Measurements from ENCODE around the gene TAP2. TPM values are rescaled to one million over a fixed set of nuclear protein-coding genes. Genes with fewer than 3 reads are reported as not detected.

Gene TAP2
- total RNA-seq, 4 donors from 2014 or later, result 6.9 to 16.0 (median 11.1) TPM

GRCh38 chr6:32835167-32835893 lies 3.2 kb downstream of the TAP2 start:
- no peak for TF ChIP-seq POLR2AphosphoS5 (IDR thresholded peaks at IDR 0.05)
- no peak overlapping the region for H3K4me3 ChIP-seq
- no peaks in the 10 kb centered on the region for H3K9me3 ChIP-seq
- H3K4me1 ChIP-seq, result peaks cover 0 to 18% (median 8%) of the 10 kb centered on the region in 3 donors
- ATAC-seq, result no peak
- no peaks in the 10 kb centered on the region for H3K27me3 ChIP-seq
- H3K27ac ChIP-seq, result no peak overlapping the region
- H3K36me3 ChIP-seq, result peaks cover 0 to 49% of the 10 kb centered on the region in 2 donors
- WGBS, 2 donors (ENCODE audit: low coverage in 1 of 2), result 91 to 100% methylated on average over 2 to 9 of the region's 16 CpGs

GRCh38 chr6:32833664-32834063 lies 4.9 kb downstream of the TAP2 start:
- 82 to 84% methylated on average over 4 to 5 of the region's 5 CpGs for WGBS, 2 donors (ENCODE audit: low coverage in 1 of 2)
- no peak for ATAC-seq
- peaks cover 0 to 9% (median 8%) of the 10 kb centered on the region in 3 donors for H3K4me1 ChIP-seq
- H3K27ac ChIP-seq, result no peak overlapping the region
- H3K4me3 ChIP-seq, result no peak overlapping the region
- H3K9me3 ChIP-seq, result no peaks in the 10 kb centered on the region
- TF ChIP-seq POLR2A (IDR thresholded peaks at IDR 0.05) (no peak), CTCF (IDR thresholded peaks at IDR 0.05) (no peak), EP300 (IDR thresholded peaks at IDR 0.05) (no peak)
- peaks cover 0 to 63% of the 10 kb centered on the region in 2 donors for H3K36me3 ChIP-seq
- H3K27me3 ChIP-seq, result no peaks in the 10 kb centered on the region

DNA sequence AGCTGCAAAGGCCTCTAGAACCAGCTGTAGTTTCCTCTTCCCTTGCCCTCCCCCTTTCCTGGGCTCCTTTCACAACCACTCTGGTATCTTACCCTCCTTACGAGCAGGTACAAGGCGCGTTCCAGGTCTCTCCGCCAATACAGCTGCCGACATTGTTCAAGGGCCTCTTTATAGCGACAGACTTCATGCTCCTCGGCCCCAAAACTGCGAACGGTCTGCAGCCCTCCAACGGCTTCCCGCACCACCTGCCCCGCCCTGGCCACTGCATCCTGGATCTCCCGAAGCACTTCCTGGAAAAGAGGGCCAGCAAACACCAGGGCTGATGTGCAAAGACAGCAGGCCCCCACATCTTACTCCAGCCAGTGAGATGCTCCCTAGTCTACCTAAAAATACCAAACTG lies 6.0 kb downstream of the TAP2 start:
- ATAC-seq, result no peak

DNA sequence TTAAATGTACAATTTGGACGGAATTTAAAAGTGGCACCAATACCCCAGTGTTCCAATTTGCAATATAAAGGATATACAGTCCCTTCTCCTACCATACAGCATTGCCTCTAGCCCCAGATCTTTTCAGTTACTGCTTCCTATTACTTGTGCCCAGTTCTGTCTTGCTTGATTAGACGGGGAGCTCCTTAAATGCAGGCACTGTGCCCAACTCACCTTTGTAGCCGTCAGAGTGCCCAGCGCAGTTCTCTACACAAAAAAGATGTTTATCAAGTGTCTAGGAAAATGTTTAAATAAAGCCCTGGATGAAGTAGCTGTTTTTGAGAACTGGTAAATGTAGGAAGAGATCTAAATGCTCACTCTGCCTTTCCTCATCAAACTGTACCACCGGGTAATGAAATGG lies 7.6 kb downstream of the TAP2 start:
- H3K4me1 ChIP-seq, result no peaks in the 10 kb centered on the region
- no peak overlapping the region for H3K4me3 ChIP-seq
- peaks cover 0 to 64% of the 10 kb centered on the region in 2 donors for H3K36me3 ChIP-seq
- no peak for ATAC-seq
- WGBS, 2 donors (ENCODE audit: low coverage in 1 of 2), result 68 to 74% methylated on average over 3 to 5 of the region's 5 CpGs
- H3K27ac ChIP-seq, result no peak overlapping the region
- TF ChIP-seq EP300 (IDR thresholded peaks at IDR 0.05), result no peak
- TF ChIP-seq CTCF (IDR thresholded peaks at IDR 0.05), result no peak
- no peak for TF ChIP-seq POLR2A (IDR thresholded peaks at IDR 0.05)
- no peak for TF ChIP-seq POLR2AphosphoS5 (IDR thresholded peaks at IDR 0.05)
- H3K9me3 ChIP-seq, result no peaks in the 10 kb centered on the region
- H3K27me3 ChIP-seq, result no peaks in the 10 kb centered on the region

More for the DNA sequence above, 6.0 kb downstream of the TAP2 start:
- H3K27me3 ChIP-seq, result no peaks in the 10 kb centered on the region
- peaks cover 0 to 66% of the 10 kb centered on the region in 2 donors for H3K36me3 ChIP-seq
- TF ChIP-seq EP300 (IDR thresholded peaks at IDR 0.05) (no peak), POLR2AphosphoS5 (IDR thresholded peaks at IDR 0.05) (no peak)
- no peak overlapping the region for H3K4me3 ChIP-seq
- WGBS, 2 donors (ENCODE audit: low coverage in 1 of 2), result 75 to 84% methylated on average over 4 to 10 of the region's 13 CpGs
- no peak overlapping the region for H3K27ac ChIP-seq
- no peaks in the 10 kb centered on the region for H3K9me3 ChIP-seq
- H3K4me1 ChIP-seq, result peaks cover 0 to 4% (median 4%) of the 10 kb centered on the region in 3 donors

DNA sequence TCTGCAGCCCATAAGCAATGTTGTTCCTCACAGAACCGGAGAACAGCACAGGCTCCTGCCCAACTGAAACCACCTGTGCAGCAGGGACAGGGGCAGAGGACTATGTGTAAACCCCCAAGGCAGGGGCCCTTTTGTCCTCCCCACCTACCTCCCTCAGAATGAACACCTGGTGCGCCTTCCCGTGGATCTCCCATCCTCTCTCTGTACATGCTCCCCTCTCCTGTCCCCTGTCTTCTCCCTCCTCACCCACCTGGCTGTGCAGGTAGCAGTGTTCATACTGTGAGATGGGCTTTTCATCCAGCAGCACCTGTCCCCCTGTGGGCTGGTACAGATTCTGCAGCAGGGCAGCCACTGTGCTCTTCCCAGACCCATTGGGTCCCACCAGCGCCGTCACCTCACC lies 8.5 kb downstream of the TAP2 start:
- Histone ChIP-seq H3K36me3 (peaks cover 0 to 55% of the 10 kb centered on the region in 2 donors), H3K9me3 (no peaks in the 10 kb centered on the region), H3K27ac (no peak overlapping the region), H3K4me1 (no peaks in the 10 kb centered on the region), H3K4me3 (no peak overlapping the region), H3K27me3 (no peaks in the 10 kb centered on the region)
- 90% methylated on average over 2 of the region's 5 CpGs; no CpG with 5 or more reads in 1 of the 2 donors for WGBS, 2 donors (ENCODE audit: low coverage in 1 of 2)
- TF ChIP-seq CTCF (IDR thresholded peaks at IDR 0.05) (no peak), POLR2A (IDR thresholded peaks at IDR 0.05) (no peak), POLR2AphosphoS5 (IDR thresholded peaks at IDR 0.05) (no peak), EP300 (IDR thresholded peaks at IDR 0.05) (no peak)
- no peak for ATAC-seq

- Histone ChIP-seq H3K27me3 (no peaks in the 10 kb centered on the region), H3K27ac (no peak overlapping the region), H3K4me3 (no peak overlapping the region), H3K9me3 (no peaks in the 10 kb centered on the region), H3K36me3 (peaks cover 0 to 50% of the 10 kb centered on the region in 2 donors), H3K4me1 (no peaks in the 10 kb centered on the region)
- ATAC-seq, result no peak
- TF ChIP-seq CTCF (IDR thresholded peaks at IDR 0.05) (no peak), POLR2A (IDR thresholded peaks at IDR 0.05) (no peak), POLR2AphosphoS5 (IDR thresholded peaks at IDR 0.05) (no peak), EP300 (IDR thresholded peaks at IDR 0.05) (no peak)
- 56 to 58% methylated on average over 3 of the region's 7 CpGs for WGBS, 2 donors (ENCODE audit: low coverage in 1 of 2)
Observed at GRCh38 chr6:32829495-32829894, 9.0 kb downstream of the TAP2 start.
